ENCODE results near the gene YWHAQ.

DNA sequence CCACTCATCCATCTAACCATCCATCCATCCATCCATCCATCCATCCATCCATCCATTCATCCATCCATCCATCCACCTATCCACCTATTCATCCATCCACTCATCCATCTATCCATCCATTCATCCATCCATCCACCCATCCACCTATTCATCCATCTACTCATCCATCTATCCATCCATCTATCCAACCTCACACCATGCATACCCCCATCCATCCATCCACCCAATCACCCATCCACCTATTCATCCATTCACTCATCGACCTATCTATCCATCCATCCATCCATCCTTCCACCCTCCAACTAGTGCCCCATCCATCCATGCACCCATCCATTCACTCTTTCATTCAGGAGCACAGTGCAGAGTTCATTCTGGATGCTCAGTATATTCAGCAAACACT is 21.5 kb upstream of the YWHAQ start:
- TF ChIP-seq POLR2A (IDR thresholded peaks at IDR 0.05; ENCODE audit: low read depth, low read length) (no peak), POLR2AphosphoS5 (IDR thresholded peaks at IDR 0.05; ENCODE audit: low read depth, low read length) (no peak)

All from GM12892 (cell line).